Measurements from ENCODE around the gene CCR6. TPM values are rescaled to one million over a fixed set of nuclear protein-coding genes. Genes with fewer than 3 reads are reported as not detected.
A peak's percentile ranks its signal among the peaks of the same experiment; 100 is the strongest.

CCR6 gene
- total and polyA plus RNA-seq, 2 of the 13 experiments (the other 11 are each of a cell fraction or from before 2014, with no cell fraction given): 4.5 to 8.7 TPM

GRCh38 chr6:167140589-167141474 is 17.9 kb downstream of the CCR6 start (continued):
- no peak for TF ChIP-seq DNMT3B (CRISPR knock-in tag; conservative IDR thresholded peaks at IDR 0.05)
- no peak for TF ChIP-seq ZNF326 (CRISPR knock-in tag; IDR thresholded peaks at IDR 0.05; ENCODE audit: borderline replicate concordance)
- TF ChIP-seq ZFAT (CRISPR knock-in tag; conservative IDR thresholded peaks at IDR 0.05): no peak
- no peak for TF ChIP-seq SSRP1 (CRISPR knock-in tag; IDR thresholded peaks at IDR 0.05)
- TF ChIP-seq ZNF776 (CRISPR knock-in tag; IDR thresholded peaks at IDR 0.05): no peak
- no peak for TF ChIP-seq NR3C1 (CRISPR knock-in tag; IDR thresholded peaks at IDR 0.05)
- TF ChIP-seq RBFOX2 (IDR thresholded peaks at IDR 0.05; ENCODE audit: low read depth, low read length): no peak
- no peak for TF ChIP-seq PRMT3 (CRISPR knock-in tag; IDR thresholded peaks at IDR 0.05; ENCODE audit: borderline replicate concordance, low read depth)
- no peak for TF ChIP-seq RFXANK (CRISPR knock-in tag; IDR thresholded peaks at IDR 0.05)
- TF ChIP-seq SRSF4 (IDR thresholded peaks at IDR 0.05; ENCODE audit: low read depth, low read length, poor library complexity, severe bottlenecking): no peak
- TF ChIP-seq ZNF616 (CRISPR knock-in tag; IDR thresholded peaks at IDR 0.05; ENCODE audit: low read depth): no peak
- no peak for TF ChIP-seq ZNF781 (CRISPR knock-in tag; IDR thresholded peaks at IDR 0.05; ENCODE audit: borderline replicate concordance, not compliant biosample characterization)
- TF ChIP-seq ZEB1 (IDR thresholded peaks at IDR 0.05; ENCODE audit: insufficient replicate concordance, low read depth): no peak
- no peak for TF ChIP-seq SIN3B (IDR thresholded peaks at IDR 0.05; ENCODE audit: low read length)
- TF ChIP-seq ZBTB42 (CRISPR knock-in tag; IDR thresholded peaks at IDR 0.05): 0 out of 2 replicates have a peak, but pooled peaks have one; percentile 7
- no peak for TF ChIP-seq ZBTB38 (CRISPR knock-in tag; IDR thresholded peaks at IDR 0.05)
- TF ChIP-seq CREBL2 (CRISPR knock-in tag; IDR thresholded peaks at IDR 0.05; ENCODE audit: borderline replicate concordance): no peak
- no peak for TF ChIP-seq ZNF251 (CRISPR knock-in tag; IDR thresholded peaks at IDR 0.05)
- no peak for TF ChIP-seq KLF11 (CRISPR knock-in tag; IDR thresholded peaks at IDR 0.05)
- TF ChIP-seq MED13 (CRISPR knock-in tag; IDR thresholded peaks at IDR 0.05): no peak
- no peak for TF ChIP-seq MTA3 (CRISPR knock-in tag; IDR thresholded peaks at IDR 0.05)
- no peak for TF ChIP-seq RORA (CRISPR knock-in tag; IDR thresholded peaks at IDR 0.05)
- TF ChIP-seq KLF13 (CRISPR knock-in tag; IDR thresholded peaks at IDR 0.05): no peak
- peak; percentile 81 for TF ChIP-seq ZSCAN21 (CRISPR knock-in tag; IDR thresholded peaks at IDR 0.05; ENCODE audit: borderline replicate concordance)
- peak; percentile 77; the same call in 1 of the 2 replicates for TF ChIP-seq MEIS1 (CRISPR knock-in tag; IDR thresholded peaks at IDR 0.05; ENCODE audit: borderline replicate concordance)
- TF ChIP-seq SMAD3 (CRISPR knock-in tag; IDR thresholded peaks at IDR 0.05): no peak
- no peak for TF ChIP-seq NKX3-1 (CRISPR knock-in tag; IDR thresholded peaks at IDR 0.05)
- TF ChIP-seq REPIN1 (CRISPR knock-in tag; IDR thresholded peaks at IDR 0.05; ENCODE audit: borderline replicate concordance, low read depth): no peak
- peak; percentile 62; the same call in 1 of the 2 replicates for TF ChIP-seq ZFP90 (CRISPR knock-in tag; IDR thresholded peaks at IDR 0.05; ENCODE audit: borderline replicate concordance)

Measured in HepG2 (cell line).